ENCODE results near the gene WDR27. TPM values are rescaled to one million over a fixed set of nuclear protein-coding genes. Genes with fewer than 3 reads are reported as not detected.

WDR27 gene
- total RNA-seq, 2 experiments from 2014 or later = 77.2 to 108 TPM

DNA sequence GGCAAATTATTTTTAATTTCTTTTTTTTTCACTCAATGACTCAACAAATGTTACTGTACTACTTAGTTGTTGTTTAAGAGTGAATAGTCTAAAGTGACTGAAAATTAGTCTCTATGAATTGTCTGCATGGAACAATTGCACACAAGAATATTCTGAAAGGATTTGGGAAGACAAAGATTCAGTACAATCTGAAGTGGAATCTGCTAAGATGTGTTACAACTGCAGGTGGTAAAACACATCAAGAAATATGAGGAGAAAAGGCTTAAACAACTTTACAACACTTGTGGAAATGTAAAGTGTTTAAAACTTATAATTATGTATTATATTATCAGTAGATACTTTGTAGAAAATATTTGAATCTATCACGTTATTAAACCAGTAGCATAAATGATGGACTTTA lies 193.4 kb downstream of the WDR27 start:
- POLR2A ChIA-PET = interaction anchor here (1.1 kb wide), 1 partner anchor 9 kb away, joined by 3 read pairs; no protein-coding TSS in a partner anchor
- CTCF ChIA-PET (ENCODE audit: unreplicated experiment) = no interaction called here
- Histone ChIP-seq H3K4me1 (ENCODE audit: insufficient read depth, low read length, poor library complexity, severe bottlenecking) (no peaks in the 10 kb centered on the region), H3K9me2 (ENCODE audit: insufficient read depth, low read length) (no peaks in the 10 kb centered on the region), H3K79me2 (ENCODE audit: insufficient read depth, low read depth, low read length) (no peaks in the 10 kb centered on the region), H2AFZ (ENCODE audit: low read length) (no peak overlapping the region), H3K4me2 (ENCODE audit: low read length) (no peak overlapping the region), H3K9me3 (ENCODE audit: low read length) (no peaks in the 10 kb centered on the region), H3K27ac (ENCODE audit: low read depth, low read length, poor library complexity, severe bottlenecking) (no peak overlapping the region), H3K36me3 (ENCODE audit: insufficient read depth, low read length) (no peaks in the 10 kb centered on the region), H4K20me1 (ENCODE audit: insufficient read depth, low read length) (no peaks in the 10 kb centered on the region), H3K4me3 (ENCODE audit: low read depth, low read length, poor library complexity, severe bottlenecking) (no peak overlapping the region)
- intact Hi-C loops (cut with micrococcal nuclease; ENCODE audit: unreplicated experiment) = no loop called here
- no TSS peak for BruUV-seq (replicated peaks)
- TF ChIP-seq, protein P1, sequence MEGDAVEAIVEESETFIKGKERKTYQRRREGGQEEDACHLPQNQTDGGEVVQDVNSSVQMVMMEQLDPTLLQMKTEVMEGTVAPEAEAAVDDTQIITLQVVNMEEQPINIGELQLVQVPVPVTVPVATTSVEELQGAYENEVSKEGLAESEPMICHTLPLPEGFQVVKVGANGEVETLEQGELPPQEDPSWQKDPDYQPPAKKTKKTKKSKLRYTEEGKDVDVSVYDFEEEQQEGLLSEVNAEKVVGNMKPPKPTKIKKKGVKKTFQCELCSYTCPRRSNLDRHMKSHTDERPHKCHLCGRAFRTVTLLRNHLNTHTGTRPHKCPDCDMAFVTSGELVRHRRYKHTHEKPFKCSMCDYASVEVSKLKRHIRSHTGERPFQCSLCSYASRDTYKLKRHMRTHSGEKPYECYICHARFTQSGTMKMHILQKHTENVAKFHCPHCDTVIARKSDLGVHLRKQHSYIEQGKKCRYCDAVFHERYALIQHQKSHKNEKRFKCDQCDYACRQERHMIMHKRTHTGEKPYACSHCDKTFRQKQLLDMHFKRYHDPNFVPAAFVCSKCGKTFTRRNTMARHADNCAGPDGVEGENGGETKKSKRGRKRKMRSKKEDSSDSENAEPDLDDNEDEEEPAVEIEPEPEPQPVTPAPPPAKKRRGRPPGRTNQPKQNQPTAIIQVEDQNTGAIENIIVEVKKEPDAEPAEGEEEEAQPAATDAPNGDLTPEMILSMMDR (conservative IDR thresholded peaks at IDR 0.05; ENCODE audit: low read length) = no peak
- TF ChIP-seq EZH2phosphoT487 (IDR thresholded peaks at IDR 0.05; ENCODE audit: borderline replicate concordance, low read depth, low read length) = no peak
- DNase-seq (ENCODE audit: low spot score) = no peak

DNA sequence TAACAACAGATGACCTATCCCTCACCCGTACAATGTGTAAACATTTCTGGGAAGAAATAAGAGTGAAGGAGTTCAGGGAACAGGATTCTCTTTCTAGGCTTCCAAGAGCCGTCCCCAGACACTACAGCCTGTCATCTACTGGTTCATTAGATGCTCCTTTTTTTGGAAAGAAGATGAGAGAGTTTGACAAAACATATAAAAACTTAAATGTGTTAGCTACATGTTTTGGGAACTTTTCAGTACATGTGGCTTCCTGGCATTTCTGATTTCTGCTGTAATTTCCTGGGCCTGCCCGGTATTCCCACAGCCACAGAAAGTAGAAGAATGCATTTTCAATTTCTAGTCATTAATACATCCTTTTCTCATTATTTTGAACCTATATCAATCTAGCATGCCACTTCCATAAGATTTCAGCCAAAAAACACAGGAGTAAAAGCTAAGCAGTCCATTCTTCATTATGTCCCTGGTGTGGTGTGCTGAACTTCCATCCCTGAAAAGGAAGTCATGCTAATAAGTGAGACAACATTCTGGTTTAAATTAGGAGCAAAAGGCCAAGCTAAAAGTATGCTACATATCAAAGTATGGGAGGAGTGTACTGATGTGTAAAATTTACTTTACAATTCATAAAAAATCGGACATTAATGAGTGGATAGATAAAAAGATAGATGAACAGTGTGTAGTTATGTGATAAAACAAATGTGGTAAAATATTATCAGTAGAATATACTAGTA lies 198.2 kb downstream of the WDR27 start:
- ChIA-PET CTCF (ENCODE audit: unreplicated experiment) (no interaction called here), POLR2A (no interaction called here)
- Histone ChIP-seq H3K4me3 (ENCODE audit: low read depth, low read length, poor library complexity, severe bottlenecking) (no peak overlapping the region), H3K4me2 (ENCODE audit: low read length) (no peak overlapping the region), H3K36me3 (ENCODE audit: insufficient read depth, low read length) (no peaks in the 10 kb centered on the region), H2AFZ (ENCODE audit: low read length) (no peak overlapping the region), H3K27ac (ENCODE audit: low read depth, low read length, poor library complexity, severe bottlenecking) (no peak overlapping the region), H3K9me2 (ENCODE audit: insufficient read depth, low read length) (no peaks in the 10 kb centered on the region), H3K79me2 (ENCODE audit: insufficient read depth, low read depth, low read length) (no peaks in the 10 kb centered on the region), H3K9me3 (ENCODE audit: low read length) (no peaks in the 10 kb centered on the region), H4K20me1 (ENCODE audit: insufficient read depth, low read length) (no peaks in the 10 kb centered on the region), H3K4me1 (ENCODE audit: insufficient read depth, low read length, poor library complexity, severe bottlenecking) (no peaks in the 10 kb centered on the region)
- DNase-seq (ENCODE audit: low spot score) = no peak
- TF ChIP-seq, protein P1 (conservative IDR thresholded peaks at IDR 0.05; ENCODE audit: low read length) = no peak
- TF ChIP-seq EZH2phosphoT487 (IDR thresholded peaks at IDR 0.05; ENCODE audit: borderline replicate concordance, low read depth, low read length) = no peak
- BruUV-seq (replicated peaks) = no TSS peak
- intact Hi-C loops (cut with micrococcal nuclease; ENCODE audit: unreplicated experiment) = no loop called here

DNA sequence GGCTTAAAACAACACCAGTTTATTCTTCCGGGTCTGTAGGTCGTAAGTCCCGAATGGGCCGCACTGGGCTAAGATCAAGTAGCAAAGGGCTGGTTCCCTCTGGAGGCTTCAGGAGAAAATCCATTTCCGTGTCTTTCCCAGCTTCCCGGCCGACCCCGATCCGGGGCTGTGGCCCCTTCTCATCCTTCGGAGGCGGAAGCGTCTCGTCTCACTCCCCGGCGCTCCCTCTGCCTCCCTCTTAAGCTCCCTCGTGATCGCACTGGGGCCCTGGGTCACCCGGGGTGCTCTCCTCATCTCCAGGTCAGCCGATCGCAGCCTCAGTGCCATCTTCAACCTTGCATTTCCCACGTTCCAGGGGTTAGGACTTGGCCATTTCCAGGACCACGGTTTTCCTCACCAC lies 199.4 kb downstream of the WDR27 start:
- DNase-seq (ENCODE audit: low spot score) = no peak
- H3K4me3 ChIP-seq (ENCODE audit: low read depth, low read length, poor library complexity, severe bottlenecking) = no peak overlapping the region
- CTCF ChIA-PET (ENCODE audit: unreplicated experiment) = no interaction called here
- intact Hi-C loops (cut with micrococcal nuclease; ENCODE audit: unreplicated experiment) = no loop called here
- no peaks in the 10 kb centered on the region for H3K9me3 ChIP-seq (ENCODE audit: low read length)
- H3K79me2 ChIP-seq (ENCODE audit: insufficient read depth, low read depth, low read length) = no peaks in the 10 kb centered on the region
- H3K9me2 ChIP-seq (ENCODE audit: insufficient read depth, low read length) = no peaks in the 10 kb centered on the region
- H3K27ac ChIP-seq (ENCODE audit: low read depth, low read length, poor library complexity, severe bottlenecking) = no peak overlapping the region
- no peaks in the 10 kb centered on the region for H3K4me1 ChIP-seq (ENCODE audit: insufficient read depth, low read length, poor library complexity, severe bottlenecking)
- H4K20me1 ChIP-seq (ENCODE audit: insufficient read depth, low read length) = no peaks in the 10 kb centered on the region
- POLR2A ChIA-PET = no interaction called here
- no peaks in the 10 kb centered on the region for H3K36me3 ChIP-seq (ENCODE audit: insufficient read depth, low read length)
- no peak overlapping the region for H3K4me2 ChIP-seq (ENCODE audit: low read length)
- no peak for TF ChIP-seq EZH2phosphoT487 (IDR thresholded peaks at IDR 0.05; ENCODE audit: borderline replicate concordance, low read depth, low read length)
- TF ChIP-seq, protein P1 (conservative IDR thresholded peaks at IDR 0.05; ENCODE audit: low read length) = no peak
- BruUV-seq (replicated peaks) = no TSS peak
- H2AFZ ChIP-seq (ENCODE audit: low read length) = no peak overlapping the region
